Activated CD4-positive, alpha-beta T cell treated with anti-CD3 and anti-CD28 coated beads, Interleukin-2, amount 10 ng/mL, durations not matched to agents 7 days and 5 days (primary cell): Measurements from ENCODE around the gene LEFTY1. TPM values are rescaled to one million over a fixed set of nuclear protein-coding genes. Genes with fewer than 3 reads are reported as not detected.

ENCODE experiments used
- CTCF ChIA-PET: fragments of 350-600 bp; sonication (Branson Sonifier 250); formaldehyde crosslinking; loops from one replicate; lab custom pipeline; 2021; ENCODE audit warnings: antibody characterized with exemption; lab: Charles Lee
- POLR2A ChIA-PET: fragments of 350-600 bp; sonication (Branson Sonifier 250); formaldehyde crosslinking; loops from one replicate; lab custom pipeline; 2021; ENCODE audit warnings: antibody characterized with exemption; lab: Charles Lee
- DNase-seq: peaks from one replicate; pipeline ENCODE4 v3.0.0-alpha.2; 2020
- H3K27ac Mint-ChIP-seq: one replicate; pipeline ENCODE4 v1.8.0; 2021; ENCODE audit warnings: mild to moderate bottlenecking, moderate library complexity, mixed read lengths
- H3K27me3 Mint-ChIP-seq: one replicate; pipeline ENCODE4 v1.8.0; 2021; ENCODE audit warnings: mixed read lengths
- H3K36me3 Mint-ChIP-seq: one replicate; pipeline ENCODE4 v1.8.0; 2021; ENCODE audit warnings: low read depth, mixed read lengths
- H3K4me1 Mint-ChIP-seq: one replicate; pipeline ENCODE4 v1.8.0; 2021; ENCODE audit warnings: mixed read lengths
- H3K4me3 Mint-ChIP-seq: one replicate; pipeline ENCODE4 v1.8.0; 2021; ENCODE audit warnings: mild to moderate bottlenecking, moderate library complexity, mixed read lengths
- H3K9me3 Mint-ChIP-seq: one replicate; pipeline ENCODE4 v1.8.0; 2021; ENCODE audit warnings: mixed read lengths
- total RNA-seq, 2 experiments: library from RNA; stranded (reverse); gene quantifications; one replicate each; pipeline ENCODE4 v1.2.3, GENCODE V29; 2021

Gene LEFTY1
- total RNA-seq, 2 experiments from 2014 or later: not detected

DNA sequence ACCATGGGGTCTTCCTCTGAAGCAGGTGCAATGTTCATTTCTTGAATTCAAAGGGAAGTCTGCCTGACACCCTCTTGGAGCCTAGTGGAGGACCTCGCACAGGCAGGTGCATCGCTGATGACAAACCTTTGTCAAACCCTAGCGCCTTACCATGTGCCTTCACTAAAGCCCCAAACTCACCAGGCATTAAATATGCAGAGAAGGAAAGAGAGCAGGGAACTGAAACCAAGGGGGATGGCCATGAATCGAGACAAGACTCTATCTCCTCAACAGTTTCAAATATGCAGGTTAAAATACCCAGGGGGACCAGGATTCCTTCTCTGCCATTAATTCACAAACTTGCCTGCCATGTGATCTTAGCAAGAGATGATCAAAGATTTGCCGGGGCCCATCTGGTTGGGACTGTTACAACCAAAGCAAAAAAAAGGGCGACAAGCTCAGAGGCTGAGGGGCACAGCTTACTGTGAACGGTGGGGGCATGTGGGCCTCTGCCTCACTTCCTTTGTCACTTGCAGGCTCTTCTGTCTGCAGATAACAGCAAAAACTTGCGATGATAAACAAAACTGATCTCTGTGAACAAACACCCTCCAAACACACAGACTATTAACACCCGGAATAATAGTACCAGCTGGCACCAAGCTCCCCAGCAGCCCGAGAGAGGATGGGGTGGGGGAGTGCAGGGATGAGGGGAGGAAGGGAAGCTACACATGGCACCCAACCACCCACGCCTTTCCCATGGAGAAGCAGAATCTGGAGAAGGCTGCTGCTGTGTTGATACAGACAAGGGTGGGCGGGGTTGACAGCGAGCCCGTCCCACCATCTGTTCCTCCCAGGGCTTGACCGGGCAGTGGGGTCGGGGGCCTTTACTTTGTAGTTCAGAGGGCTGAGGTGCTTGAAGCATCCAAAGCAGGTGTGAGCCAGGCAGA lies 40.7 kb downstream of the LEFTY1 start:
- peaks cover 56% of the 10 kb centered on the region for H3K36me3 Mint-ChIP-seq
- POLR2A ChIA-PET: no interaction called here
- CTCF ChIA-PET: interaction anchor here (0.5 to 0.8 kb wide), 3 partner anchors 14 to 993 kb away, joined by 3 to 4 read pairs (median 3); no protein-coding TSS in a partner anchor

DNA sequence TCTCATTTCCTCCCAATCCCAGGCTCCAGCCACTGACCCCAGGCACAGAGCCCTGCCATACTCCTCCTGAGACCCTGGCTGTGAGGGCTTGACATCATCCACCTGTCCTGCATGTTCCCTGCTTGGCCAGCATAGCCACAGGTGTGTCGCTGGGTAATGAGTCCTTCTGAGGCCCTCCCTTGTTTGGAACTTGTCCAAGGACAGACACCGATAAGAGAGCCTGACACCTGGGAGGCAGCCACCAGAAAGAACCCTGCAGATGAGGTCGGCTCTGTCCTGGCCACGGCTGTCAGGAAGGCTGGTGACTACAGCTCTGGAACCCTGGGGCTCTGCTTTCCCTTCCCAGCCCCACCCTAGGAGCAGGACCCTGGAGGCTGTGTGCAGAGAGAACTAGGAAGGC lies 41.3 kb downstream of the LEFTY1 start:
- POLR2A ChIA-PET: no interaction called here
- Mint-ChIP-seq H3K4me3 (no peak overlapping the region), H3K9me3 (no peaks in the 10 kb centered on the region), H3K27ac (no peak overlapping the region), H3K36me3 (peaks cover 49% of the 10 kb centered on the region), H3K4me1 (peaks cover 36% of the 10 kb centered on the region), H3K27me3 (no peaks in the 10 kb centered on the region)
- CTCF ChIA-PET: no interaction called here
- DNase-seq: no peak

More for the DNA sequence above, 40.7 kb downstream of the LEFTY1 start:
- H3K27ac Mint-ChIP-seq: peak overlapping the region; percentile 78
- H3K4me3 Mint-ChIP-seq: no peak overlapping the region
- H3K4me1 Mint-ChIP-seq: peaks cover 41% of the 10 kb centered on the region
- no peak for DNase-seq
- H3K9me3 Mint-ChIP-seq: no peaks in the 10 kb centered on the region
- no peaks in the 10 kb centered on the region for H3K27me3 Mint-ChIP-seq

DNA sequence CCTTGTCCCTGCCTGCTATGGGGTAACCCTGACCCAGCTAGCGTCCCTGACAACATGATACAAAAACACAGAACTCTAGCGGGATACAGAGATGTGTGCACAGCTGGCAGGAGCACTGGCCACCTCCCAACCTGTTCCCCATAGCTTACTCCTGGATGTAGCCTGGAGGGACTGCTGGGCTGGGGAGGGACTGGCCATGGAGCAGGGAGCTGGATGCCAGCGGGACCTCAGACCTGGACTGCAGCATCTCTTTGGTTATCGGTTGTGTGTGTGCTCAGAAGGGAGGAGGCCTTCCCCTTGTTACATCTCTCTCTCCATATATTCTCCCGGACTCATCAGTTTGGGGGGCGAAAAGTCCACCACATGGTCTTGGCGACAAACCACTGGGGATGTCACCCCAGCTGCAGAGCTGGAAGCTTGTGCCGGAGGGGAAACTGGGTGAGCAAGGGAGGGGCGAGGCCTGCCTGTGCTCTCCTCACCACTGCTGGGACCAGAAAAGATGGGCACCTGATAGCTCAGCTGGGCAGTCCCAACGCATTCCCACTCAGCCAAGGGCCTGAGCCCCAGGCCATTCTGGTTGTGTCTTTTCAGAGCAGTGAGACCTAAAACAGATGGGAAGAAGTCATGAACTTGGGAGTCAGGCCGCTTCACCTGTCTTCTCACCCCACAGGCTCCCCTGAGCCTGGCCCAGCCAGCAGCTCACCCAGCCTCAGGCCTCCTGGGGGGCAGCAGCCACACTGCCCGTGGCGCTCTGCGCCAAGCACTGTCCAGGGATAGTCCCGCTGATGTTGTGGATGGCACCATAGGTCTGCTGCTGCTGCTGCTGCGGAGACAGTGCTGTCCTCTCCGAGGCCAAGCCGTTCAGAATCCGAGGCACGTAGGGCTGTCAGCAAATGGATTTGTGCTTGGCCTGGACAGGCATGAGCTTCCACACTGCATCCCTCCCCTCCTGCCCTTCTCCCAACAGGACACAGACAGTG lies 42.3 kb downstream of the LEFTY1 start:
- no peak overlapping the region for H3K4me3 Mint-ChIP-seq
- no peaks in the 10 kb centered on the region for H3K9me3 Mint-ChIP-seq
- peaks cover 39% of the 10 kb centered on the region for H3K36me3 Mint-ChIP-seq
- ChIA-PET CTCF (interaction anchor here (0.6 to 1.8 kb wide), 4 partner anchors 20 to 371 kb away, joined by 3 to 6 read pairs (median 4); partner anchors contain the start of gene SRP9), POLR2A (no interaction called here)
- no peak for DNase-seq
- peaks cover 35% of the 10 kb centered on the region for H3K4me1 Mint-ChIP-seq
- H3K27ac Mint-ChIP-seq: no peak overlapping the region
- no peaks in the 10 kb centered on the region for H3K27me3 Mint-ChIP-seq

DNA sequence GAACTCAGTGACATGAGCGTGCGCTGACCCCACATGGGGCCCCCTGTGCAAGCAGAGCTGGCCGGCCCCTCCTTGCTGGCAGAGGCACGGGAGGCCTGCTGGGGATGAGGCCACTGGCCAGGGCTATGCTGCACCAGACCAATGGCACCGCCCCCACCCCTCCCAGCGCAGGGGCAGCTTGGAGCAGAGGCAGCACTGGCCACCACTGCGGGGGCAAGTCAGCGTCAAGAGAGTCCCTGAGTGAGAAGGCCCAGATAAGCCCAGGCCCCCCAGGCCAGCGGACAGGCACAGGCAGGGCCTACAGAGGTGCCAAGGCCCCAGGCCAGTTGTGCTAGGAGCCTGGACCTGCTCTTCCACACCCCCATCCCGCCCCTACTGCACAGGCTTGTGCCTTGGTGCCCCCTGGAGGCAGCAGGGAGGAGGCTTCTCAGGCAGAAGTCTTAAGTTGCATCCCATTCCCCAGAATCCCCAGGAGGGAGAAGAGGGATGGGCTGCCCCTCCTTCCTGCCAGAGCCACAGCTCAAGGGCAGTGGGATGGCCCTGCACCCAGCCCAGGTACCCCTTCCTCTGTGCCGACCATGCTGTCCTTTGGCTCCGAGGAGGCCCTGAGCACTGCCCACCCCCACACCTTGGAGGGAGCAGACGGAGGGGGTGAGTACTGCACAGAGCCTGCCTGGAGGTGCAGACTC lies 43.2 kb downstream of the LEFTY1 start:
- CTCF ChIA-PET: interaction anchor here (0.6 to 1.8 kb wide), 5 partner anchors 10 to 370 kb away, joined by 3 to 6 read pairs (median 3); partner anchors contain the start of gene SRP9
- peak; percentile 53 for DNase-seq
- peaks cover 35% of the 10 kb centered on the region for H3K4me1 Mint-ChIP-seq

DNA sequence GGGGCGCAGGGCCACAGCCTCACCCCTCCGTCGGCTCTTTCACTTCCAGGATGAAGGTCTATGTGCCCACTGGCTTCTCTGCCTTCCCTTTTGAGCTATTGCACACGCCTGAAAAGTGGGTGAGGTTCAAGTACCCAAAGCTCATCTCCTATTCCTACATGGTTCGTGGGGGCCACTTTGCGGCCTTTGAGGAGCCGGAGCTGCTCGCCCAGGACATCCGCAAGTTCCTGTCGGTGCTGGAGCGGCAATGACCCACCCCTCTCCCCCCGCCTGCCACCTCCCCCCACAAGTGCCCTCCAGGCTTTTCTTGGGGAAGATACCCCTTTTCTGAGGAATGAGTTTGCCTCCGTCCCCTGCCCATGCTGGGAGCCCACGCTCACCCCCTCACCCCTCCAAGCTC lies 43.8 kb downstream of the LEFTY1 start:
- Mint-ChIP-seq H3K27me3 (no peaks in the 10 kb centered on the region), H3K27ac (no peak overlapping the region), H3K36me3 (peaks cover 29% of the 10 kb centered on the region), H3K9me3 (no peaks in the 10 kb centered on the region), H3K4me1 (peaks cover 30% of the 10 kb centered on the region), H3K4me3 (no peak overlapping the region)
- ChIA-PET CTCF (interaction anchor here (1.1 to 1.8 kb wide), 3 partner anchors 11 to 370 kb away, joined by 3 to 6 read pairs (median 3); partner anchors contain the start of gene SRP9), POLR2A (no interaction called here)
- no peak for DNase-seq

More for the DNA sequence above, 43.2 kb downstream of the LEFTY1 start:
- Mint-ChIP-seq H3K9me3 (no peaks in the 10 kb centered on the region), H3K4me3 (no peak overlapping the region), H3K36me3 (peaks cover 34% of the 10 kb centered on the region), H3K27me3 (no peaks in the 10 kb centered on the region), H3K27ac (no peak overlapping the region)
- POLR2A ChIA-PET: no interaction called here

DNA sequence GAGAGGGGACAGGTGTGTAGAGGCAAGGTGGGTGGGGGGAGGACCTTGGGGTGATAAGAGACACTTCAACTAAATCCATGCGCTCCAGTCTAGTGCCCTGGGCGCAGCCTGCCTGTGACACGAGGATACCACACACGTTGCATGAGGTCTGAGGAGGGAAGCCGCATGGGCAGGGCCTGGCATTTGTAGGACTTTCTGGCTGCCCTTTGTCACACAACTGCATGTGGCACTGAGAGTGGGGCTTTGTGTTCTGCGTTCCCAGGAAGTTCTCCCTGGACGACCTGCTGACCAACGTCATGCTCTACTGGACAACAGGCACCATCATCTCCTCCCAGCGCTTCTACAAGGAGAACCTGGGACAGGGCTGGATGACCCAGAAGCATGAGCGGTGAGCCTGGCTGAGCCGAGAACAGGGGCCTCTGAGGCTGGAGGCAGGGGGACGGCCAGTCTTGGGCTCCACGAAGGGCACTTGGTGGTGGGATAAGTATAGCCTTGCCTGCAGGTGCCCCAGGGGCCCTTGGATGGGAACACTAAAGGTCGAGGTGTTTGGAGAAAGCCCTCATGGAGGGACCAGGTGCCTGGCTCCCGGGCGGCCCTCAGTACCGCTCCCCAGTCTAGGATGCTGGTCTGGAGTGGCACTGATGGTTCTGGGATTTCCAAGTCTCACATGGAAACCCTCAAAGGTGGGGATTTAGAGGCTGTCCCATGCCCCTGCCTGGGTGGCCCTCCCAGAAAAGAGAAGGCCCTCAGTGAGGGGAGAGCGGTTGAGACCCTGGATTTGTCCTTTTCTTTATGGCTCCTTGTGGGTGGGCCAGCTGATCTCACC lies 44.5 kb downstream of the LEFTY1 start:
- POLR2A ChIA-PET: no interaction called here
- no peak overlapping the region for H3K4me3 Mint-ChIP-seq
- peaks cover 23% of the 10 kb centered on the region for H3K36me3 Mint-ChIP-seq
- H3K4me1 Mint-ChIP-seq: peaks cover 24% of the 10 kb centered on the region
- no peak overlapping the region for H3K27ac Mint-ChIP-seq
- no peak for DNase-seq
- CTCF ChIA-PET: interaction anchor here (1.1 to 1.8 kb wide), 3 partner anchors 12 to 369 kb away, joined by 3 to 6 read pairs (median 3); partner anchors contain the start of gene SRP9
- no peaks in the 10 kb centered on the region for H3K9me3 Mint-ChIP-seq
- H3K27me3 Mint-ChIP-seq: no peaks in the 10 kb centered on the region

DNA sequence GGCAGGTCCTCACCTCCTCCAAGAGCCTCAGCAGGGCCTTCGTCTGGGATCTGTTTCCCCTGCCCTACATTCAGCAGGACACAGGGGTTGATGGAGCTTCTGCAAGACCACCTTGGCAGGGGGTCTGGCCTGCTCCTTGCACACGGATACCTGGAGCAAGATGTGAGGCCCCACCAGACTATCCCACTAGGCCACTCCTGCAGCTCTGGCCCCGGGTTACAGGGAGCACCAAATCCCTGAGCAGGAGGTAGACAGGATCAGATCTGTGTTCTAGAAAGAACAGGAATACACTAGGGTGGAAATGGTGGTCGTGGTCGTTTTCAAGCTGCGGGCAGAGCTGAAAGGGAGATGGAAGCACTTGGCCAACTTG lies 45.5 kb downstream of the LEFTY1 start:
- DNase-seq: no peak
- Mint-ChIP-seq H3K4me3 (no peak overlapping the region), H3K36me3 (peaks cover 15% of the 10 kb centered on the region), H3K9me3 (no peaks in the 10 kb centered on the region), H3K27ac (no peak overlapping the region), H3K4me1 (peaks cover 15% of the 10 kb centered on the region), H3K27me3 (no peaks in the 10 kb centered on the region)
- POLR2A ChIA-PET: no interaction called here
- CTCF ChIA-PET: interaction anchor here (0.6 kb wide), 1 partner anchor 613 kb away, joined by 3 read pairs; no protein-coding TSS in a partner anchor

DNA sequence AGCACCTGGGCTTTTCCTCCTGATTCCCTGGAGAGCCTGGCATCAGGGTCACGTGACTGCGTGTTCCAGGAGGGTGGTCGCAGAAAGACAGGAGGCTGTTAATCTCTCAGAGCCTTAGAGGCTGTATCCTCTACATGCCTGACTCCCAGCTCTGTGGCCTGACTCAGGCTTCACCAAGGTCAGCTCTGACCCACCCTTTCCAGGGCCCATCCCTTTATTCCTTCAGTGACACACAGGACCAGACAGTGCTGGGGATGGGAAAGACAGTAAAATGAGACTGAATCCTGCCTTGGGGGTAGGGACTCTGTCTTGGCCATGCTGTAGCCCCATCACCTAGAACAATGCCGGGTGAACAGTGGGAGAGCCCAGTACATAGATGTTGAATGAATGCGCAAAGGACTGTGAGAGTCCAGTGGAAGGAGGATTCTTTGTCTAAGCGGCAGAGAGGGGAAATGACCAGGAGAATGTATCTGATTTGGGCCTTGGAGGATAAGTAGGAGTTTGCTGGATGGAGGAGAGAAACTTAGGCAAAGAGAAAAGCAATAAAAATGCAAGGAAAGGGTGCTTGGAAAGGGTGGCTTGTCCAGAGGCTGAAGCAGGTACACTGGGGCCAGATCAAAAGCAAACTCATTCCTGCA lies 46.0 kb downstream of the LEFTY1 start:
- Mint-ChIP-seq H3K27ac (no peak overlapping the region), H3K4me3 (no peak overlapping the region), H3K27me3 (no peaks in the 10 kb centered on the region), H3K9me3 (no peaks in the 10 kb centered on the region), H3K4me1 (peaks cover 10% of the 10 kb centered on the region), H3K36me3 (peaks cover 10% of the 10 kb centered on the region)
- POLR2A ChIA-PET: no interaction called here
- CTCF ChIA-PET: no interaction called here
- no peak for DNase-seq

DNA sequence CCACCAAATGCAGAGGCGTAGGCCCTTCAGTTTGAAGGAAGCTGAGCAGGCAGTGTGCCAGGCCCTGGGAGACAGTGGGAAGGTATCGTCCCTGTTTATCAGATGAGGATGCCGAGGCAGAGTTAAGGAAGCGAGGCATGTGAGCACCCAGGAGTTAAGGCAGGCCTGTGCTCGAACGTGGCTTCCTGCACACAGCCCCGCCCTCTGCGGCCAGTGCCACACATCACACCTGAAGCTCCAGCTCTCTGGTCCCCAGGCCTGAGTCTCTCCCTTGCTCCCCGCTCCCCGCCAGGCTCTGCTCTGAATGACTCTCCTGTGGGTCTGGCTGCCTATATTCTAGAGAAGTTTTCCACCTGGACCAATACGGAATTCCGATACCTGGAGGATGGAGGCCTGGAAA lies 46.9 kb downstream of the LEFTY1 start:
- peaks cover 8% of the 10 kb centered on the region for H3K4me1 Mint-ChIP-seq
- peak overlapping the region; percentile 78 for H3K27ac Mint-ChIP-seq
- no peaks in the 10 kb centered on the region for H3K27me3 Mint-ChIP-seq
- ChIA-PET POLR2A (no interaction called here), CTCF (no interaction called here)
- H3K9me3 Mint-ChIP-seq: no peaks in the 10 kb centered on the region
- H3K36me3 Mint-ChIP-seq: peaks cover 7% of the 10 kb centered on the region
- DNase-seq: no peak
- no peak overlapping the region for H3K4me3 Mint-ChIP-seq

DNA sequence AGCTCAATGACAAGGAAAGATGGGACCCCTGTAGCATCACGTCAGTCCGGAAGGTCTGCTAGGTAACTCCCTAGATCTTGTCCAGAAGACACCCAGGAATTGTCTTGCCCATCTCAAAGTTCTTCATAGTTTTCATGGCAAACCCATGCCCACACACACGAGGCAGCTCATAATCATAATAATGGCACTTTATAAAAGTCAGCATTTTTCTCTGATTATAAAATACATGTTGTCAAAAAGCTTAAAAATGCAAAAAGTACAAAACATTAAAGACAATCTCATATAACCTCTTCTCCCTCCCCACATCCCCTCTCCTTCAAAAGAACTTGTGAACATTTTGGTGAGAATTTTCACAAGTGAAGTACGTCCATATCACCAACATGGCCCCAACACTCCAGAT lies 48.2 kb downstream of the LEFTY1 start:
- no peaks in the 10 kb centered on the region for H3K9me3 Mint-ChIP-seq
- POLR2A ChIA-PET: no interaction called here
- no peak overlapping the region for H3K27ac Mint-ChIP-seq

DNA sequence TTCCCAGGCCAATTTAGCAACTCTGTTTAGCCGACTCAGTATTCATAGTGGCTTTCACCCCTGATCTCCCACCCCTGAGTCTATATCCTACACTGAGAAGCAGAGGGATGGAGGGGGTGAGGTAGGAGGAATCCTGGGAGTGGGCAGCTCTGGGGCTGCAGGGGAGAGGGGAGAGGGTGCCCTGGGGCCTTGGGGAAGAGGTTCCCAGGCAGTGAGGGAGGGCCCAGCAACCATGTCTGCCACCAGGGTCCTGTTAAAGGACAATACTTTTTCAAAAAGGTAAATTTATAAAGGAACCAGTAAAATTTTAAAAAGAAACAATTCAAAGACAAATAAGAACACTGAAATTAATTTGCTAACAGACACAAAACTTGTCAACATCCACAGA lies 48.7 kb downstream of the LEFTY1 start:
- Mint-ChIP-seq H3K4me1 (peaks cover 8% of the 10 kb centered on the region), H3K36me3 (no peaks in the 10 kb centered on the region), H3K4me3 (no peak overlapping the region), H3K27me3 (no peaks in the 10 kb centered on the region), H3K9me3 (no peaks in the 10 kb centered on the region), H3K27ac (no peak overlapping the region)
- DNase-seq: no peak
- POLR2A ChIA-PET: no interaction called here
- CTCF ChIA-PET: interaction anchor here (1.3 to 1.4 kb wide), 2 partner anchors 14 to 15 kb away, joined by 3 read pairs; no protein-coding TSS in a partner anchor

More for the DNA sequence above, 48.2 kb downstream of the LEFTY1 start:
- CTCF ChIA-PET: interaction anchor here (1.4 kb wide), 1 partner anchor 14 kb away, joined by 3 read pairs; no protein-coding TSS in a partner anchor
- Mint-ChIP-seq H3K36me3 (no peaks in the 10 kb centered on the region), H3K4me1 (peaks cover 8% of the 10 kb centered on the region), H3K4me3 (no peak overlapping the region), H3K27me3 (no peaks in the 10 kb centered on the region)
- DNase-seq: no peak
